GM18499 (cell line): ENCODE measurements around the gene MRPL11.
"Not testable (repeated sequence)": the region's sequence is repeated elsewhere in the genome, so short reads cannot be mapped to it uniquely, and the experiment has no call there.

Experiments used
- ATAC-seq: cut with Tn5 transposase; IDR thresholded peaks from one replicate; pipeline ENCODE4 v1.9.1; 2021; ENCODE audit warnings: moderate number of reproducible peaks; ENCODE audit not compliant: insufficient read depth, unreplicated experiment

The MRPL11 gene

DNA sequence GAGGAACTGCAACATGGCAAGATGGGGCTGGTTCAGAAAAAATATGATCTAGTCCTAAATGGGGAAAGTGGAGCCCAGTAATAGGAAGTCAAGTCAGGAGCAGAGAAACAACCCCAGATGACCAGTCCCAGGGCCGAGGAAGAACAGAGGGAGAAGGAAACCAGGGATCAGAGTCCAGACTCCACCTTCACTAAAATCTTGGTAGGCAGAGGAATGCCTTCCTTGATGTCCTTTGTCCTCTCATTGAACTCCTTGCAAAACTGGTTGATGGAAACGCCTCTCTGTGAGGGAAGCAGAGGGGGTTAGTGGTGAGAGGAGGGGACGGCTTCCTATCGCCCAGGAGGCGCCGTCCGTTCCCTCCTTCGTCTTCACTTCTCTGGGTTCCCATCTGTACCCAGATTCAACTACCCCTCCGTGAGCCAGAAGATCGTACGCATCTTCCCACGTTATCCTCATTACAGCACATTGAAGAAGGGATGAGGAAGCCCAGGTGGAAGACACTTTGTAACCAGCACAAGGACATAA, 607 bp downstream of the MRPL11 start:
- ATAC-seq = no peak

DNA sequence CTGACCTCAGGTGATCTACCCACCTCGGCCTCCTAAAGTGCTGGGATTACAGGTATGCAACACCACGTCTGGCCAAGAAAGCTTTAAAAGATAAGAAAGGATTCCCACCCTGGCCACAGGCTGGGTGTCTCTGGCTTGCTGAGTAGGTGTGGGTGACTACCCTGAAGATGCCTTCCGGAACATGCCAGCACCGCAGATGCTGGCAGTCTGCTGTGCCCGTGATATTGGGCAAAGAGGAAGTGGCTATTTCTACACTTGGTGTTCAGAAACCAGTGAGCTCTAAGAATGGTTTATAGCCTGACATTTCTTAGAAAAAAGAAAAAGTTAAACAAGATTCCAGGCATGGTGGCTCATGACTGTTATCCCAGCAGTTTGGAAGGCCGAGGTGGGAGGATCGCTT, 6.1 kb downstream of the MRPL11 start:
- no peak for ATAC-seq

DNA sequence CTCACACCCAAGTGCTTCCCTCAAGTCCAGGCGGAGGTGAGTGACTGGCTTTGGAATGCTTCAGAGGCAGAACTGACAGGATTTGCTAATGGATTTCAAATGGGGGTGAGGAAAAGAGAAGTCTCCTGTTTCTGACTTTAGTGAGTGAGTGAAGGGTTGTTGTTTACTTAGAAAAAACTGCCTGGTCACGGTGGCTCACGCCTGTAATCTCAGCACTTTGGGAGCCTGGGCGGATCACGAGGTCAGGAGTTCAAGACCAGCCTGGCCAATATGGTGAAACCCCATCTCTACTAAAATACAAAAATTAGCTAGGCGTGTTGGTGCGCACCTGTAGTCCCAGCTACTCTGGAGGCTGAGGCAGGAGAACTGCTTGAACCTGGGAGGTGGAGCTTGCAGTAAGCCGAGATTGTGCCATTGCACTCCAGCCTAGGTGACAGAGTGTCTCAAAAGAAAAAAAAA, 6.7 kb downstream of the MRPL11 start:
- ATAC-seq = not testable (repeated sequence)

DNA sequence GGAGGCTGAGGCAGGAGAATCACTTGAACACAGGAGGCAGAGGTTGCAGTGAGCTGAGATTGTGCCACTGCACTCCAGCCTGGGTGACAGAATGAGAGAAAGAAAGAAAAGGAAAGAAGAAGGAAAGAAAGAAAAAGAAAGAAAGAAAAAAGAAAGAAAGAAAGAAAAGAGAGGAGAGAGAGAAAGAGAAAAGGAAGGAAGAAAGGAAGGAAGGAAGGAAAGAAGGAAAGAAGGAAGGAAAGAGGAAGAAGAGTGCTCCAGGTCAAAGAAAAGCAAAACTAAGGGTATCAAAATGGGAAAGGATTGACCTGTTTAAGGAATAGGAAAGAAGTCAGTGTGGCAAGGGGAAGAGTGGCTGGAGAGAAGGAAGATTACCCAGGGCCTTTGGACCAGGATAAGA, 7.4 kb downstream of the MRPL11 start:
- ATAC-seq = not testable (repeated sequence)

DNA sequence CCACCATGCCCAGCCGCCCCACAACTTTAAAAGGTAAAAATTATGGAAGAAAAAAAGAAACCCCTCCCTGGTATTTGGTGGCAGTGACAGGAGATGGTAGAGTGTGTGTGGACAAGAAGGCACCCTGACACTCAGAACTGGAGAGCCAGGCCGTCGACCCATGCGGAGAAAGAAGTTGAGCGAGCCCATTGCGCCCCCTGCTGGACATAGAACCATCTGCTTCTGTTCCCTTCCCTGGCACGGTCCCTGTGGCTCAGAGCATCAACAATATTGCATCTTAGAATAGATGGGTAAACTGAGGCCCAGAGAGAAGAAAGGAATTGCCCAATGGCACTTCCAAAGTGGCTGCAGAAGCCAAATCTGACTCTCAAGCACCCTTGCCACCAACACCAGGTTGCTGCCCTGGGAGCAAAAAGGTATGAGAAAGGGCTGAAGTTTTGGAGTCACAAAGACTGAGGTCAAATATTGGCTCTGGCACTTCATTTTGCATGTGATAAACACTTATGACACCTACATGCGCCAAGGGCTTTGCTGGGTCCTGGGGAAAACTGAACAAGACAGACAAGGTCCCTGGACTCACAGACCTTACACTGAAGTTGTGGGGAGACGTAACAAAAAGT, 8.6 kb downstream of the MRPL11 start:
- ATAC-seq = no peak

DNA sequence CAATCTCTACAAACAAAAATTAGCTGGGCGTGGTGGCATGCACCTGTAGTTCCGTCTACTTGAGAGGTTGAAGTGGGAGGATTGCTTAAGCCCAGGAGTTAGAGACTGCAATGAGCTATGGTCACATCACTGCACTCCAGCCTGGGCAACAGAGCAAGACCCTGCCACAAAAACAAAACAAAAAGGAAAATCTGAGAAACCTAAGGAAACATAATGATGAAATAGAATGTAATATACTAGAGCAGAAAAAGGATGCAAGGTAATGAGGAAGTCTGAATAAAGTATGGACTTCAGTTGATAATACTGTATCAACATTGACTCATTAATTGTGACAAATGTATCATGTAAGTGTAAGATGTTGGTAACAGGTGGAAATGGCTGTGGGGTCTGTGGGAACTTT, 9.7 kb downstream of the MRPL11 start:
- no peak for ATAC-seq

DNA sequence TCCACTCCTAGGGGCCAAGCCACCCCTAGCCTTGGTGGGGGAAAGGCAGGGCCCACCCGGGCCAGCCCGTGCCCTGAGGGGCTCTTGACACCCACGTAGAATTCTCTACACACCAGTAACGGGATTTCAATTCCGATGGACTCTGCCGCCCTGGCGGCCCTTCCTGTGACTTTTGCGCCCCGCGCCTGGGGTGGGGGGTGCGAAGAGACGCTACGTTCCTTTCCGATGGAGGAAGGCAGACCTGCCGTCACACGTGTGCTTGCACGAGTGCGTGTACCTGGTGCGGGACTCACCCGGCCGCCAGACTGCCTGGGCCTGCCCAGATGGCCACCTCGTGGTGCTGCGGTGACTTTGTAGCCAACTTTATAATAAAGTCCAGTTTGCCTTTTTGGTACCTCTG, 12.3 kb downstream of the MRPL11 start:
- no peak for ATAC-seq

DNA sequence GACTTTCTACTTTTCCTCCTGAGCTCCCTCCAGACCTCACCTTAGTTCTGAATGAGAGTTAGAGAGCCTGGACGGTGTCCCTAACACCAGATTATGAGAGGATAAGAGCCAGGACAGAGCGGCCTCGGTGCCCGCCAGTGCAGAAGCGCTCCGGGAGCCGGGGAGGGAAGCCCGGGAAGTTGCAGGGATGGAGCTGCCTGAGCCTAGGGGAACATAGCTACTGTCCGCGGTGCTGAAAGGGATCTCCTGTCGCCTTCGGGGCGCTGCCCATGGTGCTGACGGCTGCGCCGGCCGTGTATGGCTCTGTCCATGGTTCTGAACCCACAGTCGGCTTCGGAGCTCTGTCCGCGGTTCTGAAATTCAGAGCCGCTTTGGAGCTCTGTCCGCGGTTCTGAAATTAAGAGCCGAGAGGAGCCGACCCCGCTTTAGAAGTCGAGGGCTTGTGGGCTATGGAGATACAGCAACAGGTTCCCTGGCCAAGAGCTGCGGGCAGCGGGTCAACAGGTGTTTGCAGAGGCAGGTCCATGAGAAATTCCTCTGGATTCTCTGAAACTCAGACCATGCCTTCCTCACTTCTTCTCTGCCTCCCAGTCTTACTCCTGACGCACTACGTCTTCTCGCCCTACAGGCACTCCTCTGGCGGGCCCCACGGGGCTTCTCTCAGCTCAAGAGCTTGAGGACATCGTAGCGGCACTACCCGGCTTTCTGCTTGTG, 17.0 kb downstream of the MRPL11 start:
- ATAC-seq = no peak

- ATAC-seq = no peak
Observed at GRCh38 chr11:66420671-66421476, 17.8 kb downstream of the MRPL11 start, which contains the start of gene NPAS4. TSS of gene NPAS4 (plus strand) at chr11:66421035. CDS start at chr11:66421180, 145 bp downstream.

DNA sequence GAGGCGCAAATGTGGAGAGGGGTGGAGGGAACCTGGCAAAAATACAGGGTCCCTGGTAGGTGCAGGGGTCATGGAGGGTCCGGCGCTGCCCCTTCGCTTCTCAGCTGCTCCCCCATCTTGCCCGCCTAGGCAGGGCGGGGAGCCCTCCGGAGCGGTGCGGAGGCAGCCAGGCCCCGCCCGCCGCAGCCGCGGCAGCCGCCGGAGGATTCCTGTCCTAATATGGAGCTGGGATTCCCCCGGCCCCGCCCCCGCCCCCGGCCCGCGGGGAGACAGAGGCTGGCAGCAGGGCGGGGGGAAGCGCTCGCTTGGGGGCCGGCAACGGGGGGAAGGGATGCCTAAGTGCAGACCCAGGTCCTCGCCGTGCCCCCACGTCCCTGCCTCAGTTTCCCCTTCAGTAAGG, 18.8 kb downstream of the MRPL11 start:
- no peak for ATAC-seq

DNA sequence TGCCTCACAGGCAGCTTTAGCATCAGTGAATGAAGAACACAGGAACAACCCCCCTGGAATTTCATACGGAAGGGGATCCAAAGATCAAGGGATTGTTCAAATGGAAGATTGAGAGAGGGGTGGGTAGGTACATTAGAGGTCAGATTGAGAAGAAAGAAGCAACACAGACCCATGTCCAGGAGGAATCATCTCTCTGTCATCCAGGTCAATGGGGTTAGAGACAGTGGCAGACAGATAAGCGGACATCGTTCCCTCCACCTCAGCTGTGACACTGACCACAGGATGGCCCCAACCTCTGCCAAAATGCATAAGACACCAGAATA, 19.7 kb downstream of the MRPL11 start:
- no peak for ATAC-seq

- no peak for ATAC-seq
Observed at GRCh38 chr11:66418168-66418985, 20.3 kb downstream of the MRPL11 start.

DNA sequence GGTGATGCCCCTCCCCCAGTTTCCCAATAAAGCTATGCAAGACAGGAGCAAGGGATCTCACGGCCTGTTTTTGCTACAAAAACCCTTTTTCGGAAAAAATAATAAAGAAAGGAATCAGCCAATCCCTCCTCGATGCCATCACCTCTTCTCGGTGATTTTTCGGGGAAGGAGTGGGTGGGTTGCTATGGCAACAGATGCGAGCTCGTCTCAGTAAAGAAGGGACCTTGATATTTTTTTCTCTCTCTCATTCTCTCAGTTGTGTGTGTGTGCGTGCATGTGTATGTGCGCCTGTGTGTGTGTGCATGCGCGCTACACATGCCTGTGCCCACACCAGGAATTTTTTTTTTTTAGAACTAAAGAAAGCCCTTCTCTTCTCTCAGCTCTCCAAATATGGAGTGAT, 21.6 kb downstream of the MRPL11 start:
- no peak for ATAC-seq

DNA sequence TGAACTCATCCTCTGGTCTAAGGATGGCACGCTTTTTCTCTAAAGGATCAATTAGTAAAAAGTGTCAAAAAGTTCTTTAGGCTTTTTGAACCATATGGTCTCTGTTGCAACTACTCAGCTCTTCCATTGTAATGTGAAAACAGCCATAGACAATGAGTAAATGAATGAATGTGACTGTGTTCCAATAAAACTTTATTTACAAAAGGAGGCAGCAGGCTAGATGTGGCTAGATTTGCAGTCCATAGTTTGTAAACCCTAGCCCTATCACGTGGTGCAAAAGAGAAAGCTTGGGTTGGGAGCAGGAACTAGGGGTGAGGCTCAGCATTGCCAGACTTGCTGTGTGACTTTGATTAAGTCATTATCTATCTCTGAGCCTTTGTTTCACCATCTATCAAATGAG, 23.2 kb downstream of the MRPL11 start:
- ATAC-seq = no peak

- ATAC-seq = no peak
Observed at GRCh38 chr11:66414120-66414934, 24.3 kb downstream of the MRPL11 start.

DNA sequence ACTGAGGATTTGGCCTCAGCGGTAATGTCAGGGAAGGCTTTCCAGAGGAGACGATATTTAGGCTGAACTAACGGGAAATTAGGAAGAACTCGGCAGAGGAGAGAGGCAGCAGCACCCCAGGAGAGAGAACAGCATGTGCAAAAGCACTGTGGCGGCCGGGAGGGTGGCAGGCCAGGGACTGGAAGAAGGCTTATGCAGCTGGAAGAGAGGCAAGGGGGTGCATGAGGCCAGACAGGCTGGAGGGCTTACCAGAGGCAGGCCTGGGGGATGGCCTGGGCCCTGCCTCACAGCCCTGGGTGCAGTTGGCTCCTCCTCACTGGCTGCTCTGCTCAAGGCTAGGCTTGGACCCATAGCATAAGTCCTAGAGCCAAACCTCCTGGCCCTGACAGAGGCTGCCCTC, 25.5 kb downstream of the MRPL11 start:
- no peak for ATAC-seq

GRCh38 chr11:66412110-66412509, 26.5 kb downstream of the MRPL11 start:
- ATAC-seq = no peak

- ATAC-seq = no peak
Observed at GRCh38 chr11:66411323-66411722, 27.3 kb downstream of the MRPL11 start.

- no peak for ATAC-seq
Observed at GRCh38 chr11:66410191-66410590, 28.5 kb downstream of the MRPL11 start.
